Muscle of back (tissue), 11 donors: ENCODE measurements around the gene MED12. TPM values are rescaled to one million over a fixed set of nuclear protein-coding genes. Genes with fewer than 3 reads are reported as not detected.
"Not testable (repeated sequence)": the region's sequence is repeated elsewhere in the genome, so short reads cannot be mapped to it uniquely, and the experiment has no call there.

ENCODE experiments used
- DNase-seq, 3 donors: peaks; one replicate each; pipeline versions ENCODE4 v3.0.0 to v3.0.0-alpha.2; 2013
- polyA plus RNA-seq, 10 donors: library from polyadenylated mRNA; unstranded; fragments of 120-200 nt; gene quantifications; one replicate each; pipeline ENCODE4 v1.2.1, GENCODE V29; 2013; ENCODE audit not compliant: insufficient read length in 10 of 10

The MED12 gene
- polyA plus RNA-seq, 10 donors: 33.2 to 48.9 (median 39.3) TPM

- DNase-seq: no peak
These were observed 40.9 kb downstream of the MED12 start for GRCh38 chrX:71159335-71159734.

DNA sequence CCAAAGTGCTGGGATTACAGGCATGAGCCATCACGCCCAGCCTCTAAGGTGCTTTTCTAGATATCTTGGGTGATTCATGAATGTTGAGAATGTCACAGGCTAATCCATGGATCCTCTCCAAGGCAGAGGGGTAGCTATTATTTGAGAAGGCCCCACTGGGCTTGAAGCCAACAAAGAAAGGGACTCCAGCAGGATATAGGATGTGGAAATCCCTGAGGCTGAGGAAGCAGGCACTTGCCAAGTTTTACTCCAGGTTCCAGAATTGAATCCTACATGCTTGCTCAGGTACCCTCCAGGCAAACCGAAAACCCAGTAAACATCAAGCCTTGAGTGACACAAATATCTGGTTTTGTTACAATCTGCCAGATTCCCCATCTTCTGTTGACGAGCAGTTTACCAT, 42.1 kb downstream of the MED12 start:
- no peak for DNase-seq

DNA sequence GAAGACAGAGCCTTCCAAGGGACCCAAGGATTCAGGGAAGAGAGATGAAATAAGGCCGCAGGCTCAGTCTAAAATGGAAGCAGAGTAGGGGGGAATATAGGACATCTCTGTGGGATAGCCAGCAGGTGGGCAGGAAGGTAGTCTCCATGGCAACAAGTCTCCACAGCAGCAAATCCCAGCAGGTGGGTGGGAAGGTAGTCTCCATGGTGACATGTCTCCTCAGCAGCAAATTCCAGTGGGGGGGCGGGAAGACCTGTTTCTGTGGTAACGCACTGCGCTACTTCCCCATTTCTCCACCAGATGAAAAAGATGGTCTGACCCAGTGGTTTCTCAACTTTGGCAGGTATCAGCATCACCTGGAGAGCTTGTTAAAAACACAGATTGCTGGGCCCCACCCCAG, 44.6 kb downstream of the MED12 start:
- no peak for DNase-seq

GRCh38 chrX:71164071-71164470, 45.7 kb downstream of the MED12 start:
- no peak for DNase-seq

DNA sequence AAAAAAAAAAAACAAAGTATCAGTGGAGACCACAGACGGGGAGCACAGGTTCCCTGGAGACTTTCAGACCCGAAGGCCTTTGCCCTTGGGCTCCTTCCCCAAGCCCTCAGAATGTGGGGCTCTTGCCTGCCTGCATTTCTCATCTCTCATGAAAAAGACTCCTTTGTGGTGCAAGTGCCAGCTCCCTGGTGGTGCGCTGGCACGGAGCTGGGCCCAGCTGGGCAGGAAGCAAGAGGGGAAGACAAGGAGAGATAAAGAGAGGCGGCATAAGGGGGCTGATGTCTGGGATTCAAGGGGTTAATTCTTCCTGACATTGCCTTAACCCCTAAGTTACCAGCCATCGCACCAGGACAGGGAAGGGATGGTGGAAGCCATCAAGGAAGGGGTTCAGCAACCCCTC, 48.1 kb downstream of the MED12 start:
- DNase-seq: no peak

- DNase-seq: no peak
These were observed 48.8 kb downstream of the MED12 start for GRCh38 chrX:71167031-71167781.

DNA sequence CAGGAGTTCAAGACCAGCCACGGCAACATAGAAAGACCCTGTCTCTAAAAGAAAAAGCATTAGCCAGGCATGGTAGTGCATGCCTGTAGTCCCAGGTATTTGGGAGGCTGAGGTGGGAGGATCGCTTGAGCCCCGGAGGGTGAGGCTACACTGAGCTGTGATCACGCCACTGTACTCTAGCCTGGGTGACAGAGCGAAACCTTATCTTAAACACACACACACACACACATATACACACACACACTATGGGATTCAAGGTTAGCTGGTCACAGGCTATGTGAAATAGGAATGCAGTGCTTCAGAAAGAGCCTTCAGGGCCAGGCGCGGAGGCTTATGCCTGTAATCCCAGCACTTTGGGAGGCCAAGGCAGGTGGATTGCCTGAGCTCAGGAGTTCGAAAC, 49.7 kb downstream of the MED12 start:
- no peak for DNase-seq

- DNase-seq: no peak
These were observed 51.2 kb downstream of the MED12 start for GRCh38 chrX:71169586-71169985.

DNA sequence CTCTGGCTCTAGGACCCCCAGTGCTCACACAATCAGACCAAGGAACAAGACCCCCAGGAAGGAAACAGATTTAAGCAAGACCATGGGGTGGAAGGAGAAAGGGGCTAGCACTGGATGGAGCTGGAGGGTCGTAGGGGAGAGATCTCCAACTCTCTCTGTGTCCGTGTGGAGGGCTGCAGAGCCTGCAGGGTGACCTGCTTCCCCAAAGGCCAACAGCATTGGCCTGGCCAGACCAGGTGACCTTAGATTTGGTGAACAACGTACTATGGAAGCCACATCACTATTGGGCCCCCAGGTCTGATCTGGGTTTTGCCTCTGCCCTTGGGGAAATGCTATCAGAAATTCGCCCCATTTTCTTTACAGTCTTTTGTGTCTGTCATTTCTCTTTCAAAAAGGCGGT, 52.3 kb downstream of the MED12 start:
- no peak for DNase-seq

GRCh38 chrX:71171110-71171801, 52.9 kb downstream of the MED12 start:
- DNase-seq: no peak

GRCh38 chrX:71173440-71173839, 55.0 kb downstream of the MED12 start:
- no peak for DNase-seq

DNA sequence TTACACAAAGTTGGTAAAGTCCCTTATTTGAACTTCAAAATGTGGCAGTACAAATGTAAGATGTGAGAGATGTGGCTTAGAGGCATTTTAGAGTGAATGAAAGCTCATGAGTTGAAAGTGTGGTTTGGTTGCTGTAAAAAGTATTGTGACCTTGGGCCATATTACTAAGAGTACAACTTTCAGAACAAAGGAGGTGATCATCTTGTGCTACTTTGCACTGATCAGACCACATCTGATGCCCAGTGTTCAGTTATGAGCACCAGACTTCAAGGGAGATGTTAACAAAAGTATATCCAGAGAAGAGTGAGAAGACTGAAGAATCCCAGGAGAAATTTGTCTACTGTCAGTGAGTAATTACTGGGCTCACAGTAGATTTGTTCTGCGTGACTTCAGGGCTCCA, 56.4 kb downstream of the MED12 start:
- DNase-seq: no peak

GRCh38 chrX:71175531-71175930, 57.1 kb downstream of the MED12 start:
- no peak for DNase-seq

- DNase-seq: no peak
These were observed 58.9 kb downstream of the MED12 start for GRCh38 chrX:71177327-71177726.

GRCh38 chrX:71178908-71179307, 60.5 kb downstream of the MED12 start:
- peak in 2 of 3 donors; percentile 71 to 81 for DNase-seq

GRCh38 chrX:71180579-71181265, 62.3 kb downstream of the MED12 start:
- DNase-seq: not testable (repeated sequence)

DNA sequence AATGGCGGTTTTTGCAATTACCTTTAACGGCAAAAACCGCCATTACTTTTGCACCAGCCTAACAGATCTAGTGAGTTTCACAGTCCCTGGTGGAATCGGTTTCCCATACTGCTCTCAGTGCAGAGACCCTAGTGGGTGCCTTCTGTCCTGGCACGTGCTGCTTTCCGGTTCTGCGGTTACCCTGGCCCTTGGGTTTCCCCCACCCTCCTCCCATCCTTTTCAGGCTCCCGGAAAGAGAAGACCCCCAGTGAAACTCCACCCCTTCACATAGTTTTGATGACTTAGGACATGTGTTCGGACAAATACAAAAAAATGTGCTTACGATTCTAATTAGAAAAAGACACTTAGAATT, 63.1 kb downstream of the MED12 start:
- DNase-seq: no peak

DNA sequence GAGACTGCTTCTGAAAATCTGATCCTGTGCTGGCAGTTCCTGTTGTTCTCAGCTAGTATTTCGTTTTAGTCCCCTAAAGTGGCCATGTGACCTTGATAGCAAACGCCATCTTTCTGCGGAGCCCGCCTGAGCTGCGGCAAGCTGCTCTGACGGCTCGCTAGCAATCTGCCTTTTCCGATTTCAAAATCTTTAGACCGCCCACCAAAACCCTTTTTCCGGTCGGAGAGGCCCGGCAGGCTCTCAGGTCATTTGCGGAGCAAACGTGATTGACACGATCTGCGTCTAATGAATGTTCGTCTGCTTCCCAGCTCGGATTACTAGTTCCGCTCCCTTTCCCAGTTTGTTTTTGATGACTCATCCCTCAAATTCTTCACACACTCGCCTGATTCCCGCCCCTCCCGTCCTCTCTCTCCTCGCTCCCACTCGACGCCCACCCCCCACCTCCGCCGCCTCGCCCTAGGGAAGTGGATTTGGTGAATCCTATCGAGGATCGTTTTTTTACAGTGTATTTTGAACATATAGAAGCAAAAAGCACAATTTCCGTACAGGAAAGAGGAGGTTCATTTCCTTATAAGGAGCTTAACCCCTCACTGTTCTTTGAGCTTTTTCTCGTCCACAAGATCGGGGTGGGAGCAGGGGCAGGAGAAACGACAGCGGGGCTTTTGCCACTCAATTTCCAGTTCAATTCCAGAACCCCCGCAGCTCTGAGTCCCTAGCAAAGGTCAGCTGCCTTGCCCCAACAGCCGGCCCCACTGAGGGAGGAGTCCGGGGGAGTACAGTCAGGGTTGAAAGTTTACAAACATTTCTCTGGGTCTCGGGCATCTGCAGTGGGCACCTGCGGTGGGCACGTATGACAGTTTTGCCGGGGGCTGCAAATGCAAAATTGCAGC, 63.8 kb downstream of the MED12 start:
- peak; percentile 91 to 96 (median 95) for DNase-seq

- peak in 2 of 3 donors; percentile 10 to 55 for DNase-seq
These were observed 64.5 kb downstream of the MED12 start for GRCh38 chrX:71182871-71183270.

DNA sequence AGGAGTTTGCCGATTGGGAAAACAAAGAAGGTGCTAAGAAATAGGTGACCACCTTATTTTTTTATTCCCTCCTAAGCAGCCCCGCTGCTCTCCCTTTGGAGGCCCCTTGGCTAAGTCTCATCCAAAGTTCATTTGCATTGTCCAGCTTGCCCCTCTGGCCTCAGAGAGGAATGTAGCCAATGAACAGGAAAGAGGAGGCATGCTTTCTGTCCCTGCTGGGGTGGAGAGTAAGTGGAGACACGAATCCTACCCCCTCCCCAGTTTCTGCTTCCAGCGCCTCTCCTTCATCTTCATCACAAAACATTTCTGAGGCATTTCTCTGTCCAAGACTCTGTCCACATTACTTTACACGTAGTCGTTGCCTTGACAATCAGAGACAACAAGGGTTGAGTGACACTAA, 64.9 kb downstream of the MED12 start:
- peak in 2 of 3 donors; percentile 44 to 77 for DNase-seq

DNA sequence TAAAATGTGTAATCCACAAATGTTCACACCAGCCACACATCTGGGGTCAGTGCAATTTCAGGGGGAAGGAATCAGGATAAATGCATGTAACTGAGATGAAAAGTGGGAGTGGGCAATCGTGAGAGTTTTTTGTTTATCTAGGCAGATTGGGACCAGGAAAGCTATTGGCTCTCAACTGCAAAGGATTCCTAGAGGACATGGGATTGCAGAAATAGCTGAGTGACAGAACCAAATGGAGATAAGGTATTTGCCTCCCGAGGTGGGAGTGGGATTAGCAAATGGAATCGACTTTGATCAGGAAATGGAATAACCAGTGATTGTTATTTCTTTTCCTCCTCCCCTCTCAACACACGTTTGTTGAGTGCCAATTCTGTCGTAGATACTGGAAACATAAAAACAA, 65.7 kb downstream of the MED12 start:
- peak in 1 of 3 donors; percentile 8 for DNase-seq
